DMS 273 (cell line): Measurements from ENCODE around the gene CNTROB.
A peak's percentile ranks its signal among the peaks of the same experiment; 100 is the strongest.

ENCODE experiments used
- DNase-seq: peaks from one replicate; lab custom pipeline; 2025; ENCODE audit not compliant: unreplicated experiment; lab: John Stamatoyannopoulos, UW

Gene CNTROB, protein sequence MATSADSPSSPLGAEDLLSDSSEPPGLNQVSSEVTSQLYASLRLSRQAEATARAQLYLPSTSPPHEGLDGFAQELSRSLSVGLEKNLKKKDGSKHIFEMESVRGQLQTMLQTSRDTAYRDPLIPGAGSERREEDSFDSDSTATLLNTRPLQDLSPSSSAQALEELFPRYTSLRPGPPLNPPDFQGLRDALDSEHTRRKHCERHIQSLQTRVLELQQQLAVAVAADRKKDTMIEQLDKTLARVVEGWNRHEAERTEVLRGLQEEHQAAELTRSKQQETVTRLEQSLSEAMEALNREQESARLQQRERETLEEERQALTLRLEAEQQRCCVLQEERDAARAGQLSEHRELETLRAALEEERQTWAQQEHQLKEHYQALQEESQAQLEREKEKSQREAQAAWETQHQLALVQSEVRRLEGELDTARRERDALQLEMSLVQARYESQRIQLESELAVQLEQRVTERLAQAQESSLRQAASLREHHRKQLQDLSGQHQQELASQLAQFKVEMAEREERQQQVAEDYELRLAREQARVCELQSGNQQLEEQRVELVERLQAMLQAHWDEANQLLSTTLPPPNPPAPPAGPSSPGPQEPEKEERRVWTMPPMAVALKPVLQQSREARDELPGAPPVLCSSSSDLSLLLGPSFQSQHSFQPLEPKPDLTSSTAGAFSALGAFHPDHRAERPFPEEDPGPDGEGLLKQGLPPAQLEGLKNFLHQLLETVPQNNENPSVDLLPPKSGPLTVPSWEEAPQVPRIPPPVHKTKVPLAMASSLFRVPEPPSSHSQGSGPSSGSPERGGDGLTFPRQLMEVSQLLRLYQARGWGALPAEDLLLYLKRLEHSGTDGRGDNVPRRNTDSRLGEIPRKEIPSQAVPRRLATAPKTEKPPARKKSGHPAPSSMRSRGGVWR

DNA sequence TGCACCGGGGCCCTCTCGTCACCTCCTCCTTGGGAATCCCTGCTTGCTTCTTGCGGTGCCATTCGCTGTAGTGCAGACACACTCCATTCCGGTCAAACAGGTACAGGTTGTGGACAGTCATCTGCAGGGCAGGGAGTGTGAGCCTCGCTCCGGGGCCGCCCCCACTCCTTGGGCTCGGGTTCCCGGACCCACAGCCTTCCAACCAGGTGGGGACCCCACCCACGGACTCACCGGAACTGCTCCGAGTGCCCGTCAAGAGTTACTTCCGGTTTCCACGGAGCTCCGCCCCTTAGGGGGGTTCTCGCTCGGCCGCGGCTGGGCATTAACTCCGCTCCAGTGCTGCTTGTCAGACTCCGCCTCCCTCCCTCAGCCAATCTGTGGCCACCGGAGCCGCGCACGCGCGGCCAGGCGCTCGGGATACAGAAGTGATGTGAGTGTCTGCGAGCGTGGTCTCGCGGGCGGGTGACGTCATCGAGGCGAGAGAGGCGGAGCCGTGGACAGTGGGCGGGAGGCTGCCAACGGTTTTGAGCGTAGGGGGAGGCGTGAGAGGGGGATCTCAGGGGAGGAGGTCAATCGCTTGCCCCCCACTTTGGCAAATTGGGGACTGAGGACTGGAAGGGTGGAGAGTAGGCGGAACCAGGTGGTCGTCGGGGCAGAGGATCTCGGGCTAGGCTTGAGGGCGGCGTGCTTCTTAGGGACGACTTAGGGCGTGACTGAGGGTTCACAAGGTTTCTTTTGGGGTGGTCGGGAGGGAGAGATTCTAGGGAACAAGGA lies at the start of gene CNTROB, which contains the start of gene TRAPPC1:
TSS of gene CNTROB (plus strand) at position 498 of the 774 bp plus-strand sequence. CDS start 874 bp downstream, outside the sequence.
TSS of gene TRAPPC1 (minus strand) at position 238 of the 774 bp plus-strand sequence. CDS start at position 121, 117 bp downstream.
- peak; percentile 98 for DNase-seq

DNA sequence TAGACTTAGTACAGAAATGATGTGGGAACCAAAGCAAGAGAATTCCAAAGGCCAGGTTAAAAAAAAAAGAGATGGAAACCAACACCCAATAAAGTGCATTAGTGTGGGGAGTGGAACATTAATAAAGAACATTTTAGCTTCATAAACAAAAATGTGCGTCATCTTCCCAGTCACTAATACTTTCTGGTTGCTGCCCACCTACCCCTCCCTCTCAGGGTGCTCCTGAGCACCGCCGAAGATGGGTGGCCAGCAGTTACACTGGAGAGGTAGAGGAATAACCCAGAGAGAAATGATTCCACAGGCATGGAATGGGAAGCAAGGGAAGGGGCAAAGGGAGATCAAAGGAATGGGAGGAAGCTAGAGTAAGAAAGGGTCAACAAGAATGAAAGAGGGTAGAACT lies 49.4 kb upstream of the CNTROB start:
- DNase-seq: no peak

DNA sequence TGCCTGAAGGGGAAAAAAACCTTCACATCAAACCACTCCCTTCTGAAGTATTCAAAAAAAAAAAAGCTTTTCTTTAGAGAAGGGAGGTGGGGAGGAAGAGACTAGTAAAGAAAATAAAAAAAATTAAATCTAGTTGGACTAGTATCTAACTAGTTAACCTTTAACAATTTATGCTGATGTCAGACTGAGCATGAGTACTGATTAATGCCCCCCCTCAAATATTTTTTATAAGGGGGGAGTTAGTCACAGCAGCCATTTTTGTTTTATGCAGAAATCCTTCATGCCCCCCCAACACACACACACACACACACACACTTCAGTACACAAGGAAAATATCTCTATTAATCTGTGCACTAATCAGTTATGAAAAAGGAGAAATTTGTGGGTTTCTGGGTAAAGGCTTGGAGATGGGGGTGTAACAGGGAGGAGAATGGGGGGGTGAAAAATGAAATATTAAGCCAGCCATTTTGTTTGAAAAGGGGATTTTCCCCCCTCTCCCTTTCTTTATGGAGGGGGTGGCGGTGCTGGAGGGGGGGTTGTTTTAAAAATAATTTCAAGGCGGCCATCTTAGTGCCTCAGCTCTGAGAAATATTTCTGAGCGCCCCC lies 48.1 kb upstream of the CNTROB start:
- DNase-seq: peak; percentile 35

DNA sequence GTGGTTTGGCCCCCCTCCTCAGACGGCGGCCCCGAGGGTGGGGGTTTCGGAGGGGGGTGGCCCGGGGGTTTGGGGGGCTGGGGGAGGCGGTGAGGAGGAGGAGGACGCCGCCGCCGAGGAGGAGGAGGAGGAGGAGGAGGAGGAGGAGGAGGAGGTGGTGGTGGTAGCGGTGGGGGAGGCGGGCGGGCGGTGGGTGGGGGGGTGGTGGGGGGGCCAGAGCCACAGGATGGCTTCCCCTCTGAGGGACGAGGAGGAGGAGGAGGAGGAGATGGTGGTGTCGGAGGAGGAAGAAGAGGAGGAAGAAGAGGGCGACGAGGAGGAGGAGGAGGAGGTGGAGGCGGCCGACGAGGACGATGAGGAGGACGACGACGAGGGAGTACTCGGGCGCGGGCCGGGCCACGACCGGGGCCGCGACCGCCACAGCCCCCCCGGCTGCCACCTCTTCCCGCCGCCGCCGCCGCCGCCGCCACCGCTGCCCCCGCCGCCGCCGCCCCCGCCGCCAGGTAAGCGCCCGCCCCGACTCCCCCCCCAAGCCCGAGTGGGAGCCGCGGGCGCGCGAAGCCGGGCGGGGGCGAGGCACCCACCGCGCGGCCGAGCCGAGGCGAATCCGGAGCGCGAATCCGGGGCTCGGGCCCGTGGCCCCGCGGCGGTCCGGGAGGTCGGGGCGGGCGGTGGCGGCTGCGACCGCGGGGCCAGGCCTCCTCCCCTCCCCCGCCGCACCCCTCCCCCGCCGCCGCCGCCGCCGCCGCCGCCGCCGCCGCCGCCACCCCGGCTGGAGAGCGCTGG lies 47.2 kb upstream of the CNTROB start:
- peak; percentile 30 for DNase-seq

DNA sequence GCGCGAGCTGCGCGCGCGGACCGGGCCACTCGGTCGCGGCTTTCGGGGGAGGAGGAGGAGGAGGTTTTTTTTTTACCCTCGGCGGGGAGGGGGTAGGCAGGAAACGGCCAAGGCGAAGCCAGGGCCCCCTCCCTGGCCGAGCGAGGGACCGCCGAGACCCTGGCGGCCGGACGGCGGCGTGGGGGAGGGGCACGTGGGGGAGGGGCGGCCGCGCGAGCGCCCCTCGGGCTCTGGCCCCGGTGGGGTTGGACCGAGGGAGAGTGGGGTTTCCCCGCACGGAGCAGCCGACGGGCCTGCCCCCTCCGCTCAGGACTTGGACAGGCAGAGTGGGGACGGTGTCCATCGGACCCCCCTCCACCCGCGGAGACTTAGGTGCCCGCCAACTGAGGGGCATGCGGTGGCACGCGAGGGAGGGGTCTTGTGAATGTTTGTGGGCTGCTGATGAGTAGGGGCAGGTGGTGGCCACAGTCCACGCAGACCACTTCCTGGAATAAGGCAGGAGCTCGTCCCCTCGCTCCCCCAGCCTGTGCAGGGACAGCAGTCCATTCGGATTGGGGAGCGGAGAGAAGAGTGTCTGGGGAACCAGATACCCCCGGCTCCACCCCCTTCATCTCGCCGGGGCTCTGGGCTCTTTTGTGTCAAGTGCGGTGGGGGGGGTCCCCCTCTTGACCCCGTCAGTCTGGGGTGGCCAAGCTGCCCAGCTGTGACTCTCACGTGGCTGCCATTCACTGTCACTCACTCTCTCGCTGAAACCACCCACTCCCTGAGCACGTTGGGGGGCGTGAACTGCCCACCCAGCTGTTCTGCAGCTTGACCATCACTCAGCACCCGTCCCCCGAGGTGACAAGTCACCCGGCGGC lies 46.4 kb upstream of the CNTROB start:
- DNase-seq: peak; percentile 61

DNA sequence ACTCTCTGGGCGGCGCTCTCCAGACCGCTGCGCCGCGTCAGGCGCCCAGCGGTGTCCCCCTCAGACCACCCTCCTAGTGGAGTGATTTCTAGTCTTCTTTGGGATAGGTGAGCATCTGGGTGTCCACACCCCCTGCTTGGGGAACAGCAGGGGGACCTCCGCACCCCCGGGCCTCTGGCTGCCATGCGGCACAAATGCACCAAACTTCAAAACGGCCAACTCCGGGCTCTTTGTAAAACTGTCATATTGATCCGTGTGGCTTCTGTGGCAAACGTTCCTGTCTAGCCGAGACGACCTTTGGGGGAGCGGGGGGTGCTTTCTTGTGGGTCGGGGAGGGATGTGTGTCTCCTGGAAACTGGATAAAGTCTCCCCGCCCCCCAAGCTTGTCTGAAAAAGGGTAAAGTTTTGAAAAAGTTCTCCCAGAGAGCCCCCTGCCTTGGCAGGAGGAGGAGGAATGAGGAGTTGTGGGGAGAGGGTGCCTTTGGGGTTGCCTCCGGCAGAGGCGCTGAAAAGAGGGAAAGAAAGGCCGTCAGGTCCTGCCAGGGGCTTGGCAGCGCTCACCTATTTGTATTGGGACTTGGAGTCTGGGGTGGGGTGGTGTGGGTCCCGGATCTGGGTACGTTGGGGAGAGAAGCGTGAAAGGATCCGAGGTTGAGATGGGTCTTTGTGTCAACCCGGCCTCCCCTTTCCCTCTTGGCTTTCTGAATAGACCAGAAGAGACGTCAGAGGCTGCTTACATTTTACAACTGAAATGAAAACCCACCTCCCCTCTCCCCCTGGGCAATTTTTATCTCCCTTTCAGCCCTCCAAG lies 45.6 kb upstream of the CNTROB start:
- DNase-seq: peak; percentile 61

DNA sequence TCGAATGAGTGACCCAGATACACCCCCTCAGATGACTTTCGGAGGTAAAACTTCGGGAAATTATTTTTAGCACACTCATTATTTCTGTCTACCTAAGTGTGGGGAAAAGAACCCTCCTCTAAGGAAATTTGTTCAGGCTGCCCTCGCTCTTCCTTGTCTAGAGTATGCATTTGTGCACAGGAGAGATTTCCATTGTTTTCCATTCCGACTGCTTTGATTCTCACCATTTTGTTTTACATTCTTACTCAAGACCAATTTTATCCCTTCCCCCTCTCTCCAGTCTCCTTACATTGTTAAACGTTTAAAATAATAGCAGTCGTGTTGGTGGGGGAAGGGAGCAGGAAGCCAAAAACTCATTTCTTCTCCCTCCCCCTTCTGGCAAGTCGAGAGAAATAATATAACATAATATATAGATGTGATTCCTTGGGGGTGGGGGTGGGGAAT lies 44.9 kb upstream of the CNTROB start:
- peak; percentile 74 for DNase-seq

DNA sequence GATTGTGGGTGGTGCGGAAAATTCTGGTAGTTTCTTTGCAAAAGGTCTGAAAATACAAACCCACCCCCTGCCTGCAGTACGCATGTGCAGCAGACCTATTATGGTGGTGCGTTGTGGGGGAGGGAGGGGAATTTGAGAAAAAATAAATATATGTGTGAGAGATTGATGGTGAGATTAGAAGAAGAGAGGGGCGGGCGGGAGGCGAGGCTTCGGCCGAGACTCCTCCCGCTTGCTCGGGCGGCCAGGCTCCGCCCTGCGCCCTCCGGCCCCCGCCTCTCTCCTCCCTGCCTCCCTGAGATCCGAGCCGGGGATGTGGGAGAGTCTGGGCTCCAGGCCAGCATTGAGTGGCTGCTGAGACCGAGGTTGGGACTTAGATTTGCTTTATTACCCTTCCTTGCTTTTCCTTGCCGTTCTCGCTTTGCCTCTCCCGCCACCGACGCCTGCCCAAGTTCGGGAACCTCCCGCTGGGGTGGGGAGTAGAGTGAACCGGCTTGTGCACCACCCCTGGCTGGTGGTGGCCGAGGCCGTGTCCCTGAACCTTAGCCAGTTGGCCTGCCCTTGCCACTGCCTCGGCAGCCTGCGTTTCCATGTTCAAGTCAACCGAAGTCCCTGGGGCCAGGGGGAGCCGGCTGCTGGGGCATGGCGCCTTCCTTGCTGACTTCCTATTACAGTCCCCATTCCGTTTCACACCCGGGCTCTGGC lies 44.4 kb upstream of the CNTROB start:
- DNase-seq: peak; percentile 96

DNA sequence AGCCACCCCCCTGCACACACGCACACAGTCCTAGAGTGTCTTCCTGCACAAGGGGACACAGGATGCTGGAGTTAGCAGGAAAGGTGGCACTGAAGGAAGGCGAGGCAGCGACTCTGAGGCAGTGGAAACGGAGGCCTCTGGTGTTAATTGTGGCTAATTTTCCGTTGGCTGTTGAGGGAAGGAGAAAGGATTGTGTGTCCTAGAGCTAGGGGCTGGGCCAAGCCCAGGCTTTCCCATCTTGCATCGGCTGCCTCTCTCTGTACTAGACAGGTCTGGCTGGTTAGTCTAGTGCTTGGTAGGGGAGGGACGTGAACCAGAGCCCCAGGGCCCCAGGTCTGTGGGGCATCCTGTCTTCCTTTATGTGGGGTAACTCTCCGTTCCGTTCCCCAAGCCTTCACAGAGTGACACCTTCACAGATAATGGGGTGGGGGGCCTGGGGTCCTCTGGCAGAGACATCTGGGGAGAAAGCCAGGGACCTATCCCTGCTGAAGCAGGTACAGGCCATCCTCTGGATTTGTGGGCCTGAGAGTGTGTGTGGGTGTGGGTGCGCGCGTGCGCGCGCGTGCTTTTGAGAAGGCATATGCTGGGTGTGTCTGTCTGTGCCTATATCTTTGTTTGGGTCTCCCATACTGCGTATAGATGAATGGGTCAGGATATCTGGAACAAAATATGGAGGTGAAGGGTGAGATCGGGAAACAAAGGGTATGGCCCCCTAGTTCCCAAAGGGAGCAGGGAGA lies 43.7 kb upstream of the CNTROB start, which contains the start of gene CHD3:
TSS of gene CHD3 (plus strand) at position 606 of the 737 bp plus-strand sequence. CDS start 212 bp downstream, outside the sequence.
- peak; percentile 56 for DNase-seq

DNA sequence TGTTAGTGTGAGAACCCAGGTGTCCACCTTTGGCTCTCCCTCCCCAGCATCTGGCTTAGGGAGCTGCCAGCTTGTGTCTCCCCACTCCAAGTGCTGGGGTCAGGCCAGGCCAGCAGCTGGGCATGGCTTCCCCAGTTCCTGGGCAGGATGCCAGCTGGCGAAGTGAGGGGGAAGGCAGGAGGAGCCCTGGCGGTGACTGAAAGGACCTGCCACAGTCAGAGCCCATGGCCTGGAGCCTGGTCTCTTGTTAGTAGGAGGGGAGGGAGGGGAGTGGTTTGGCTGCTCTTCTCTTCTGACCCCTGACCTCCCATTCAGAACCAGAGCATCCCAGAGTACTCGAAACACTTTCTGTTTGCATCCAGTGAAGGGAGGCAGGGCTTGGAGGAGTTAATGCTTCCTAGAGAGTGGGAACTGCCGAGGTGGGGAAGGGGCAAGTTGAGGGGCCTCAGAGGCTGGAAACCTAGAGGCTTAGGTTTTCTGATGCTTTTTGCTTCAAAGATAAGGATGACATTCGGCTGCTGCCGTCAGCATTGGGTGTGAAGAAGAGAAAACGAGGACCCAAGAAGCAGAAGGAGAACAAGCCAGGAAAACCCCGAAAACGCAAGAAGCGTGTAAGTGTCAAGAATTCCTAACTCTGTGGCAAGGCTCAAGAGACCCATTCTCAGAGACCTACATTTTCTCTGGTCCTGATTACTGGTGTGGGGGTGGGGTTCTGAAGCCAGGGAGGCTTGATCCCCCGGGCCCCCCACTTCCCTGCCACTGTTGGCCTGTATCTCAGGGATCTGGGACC lies 42.6 kb upstream of the CNTROB start:
- DNase-seq: peak; percentile 99

DNA sequence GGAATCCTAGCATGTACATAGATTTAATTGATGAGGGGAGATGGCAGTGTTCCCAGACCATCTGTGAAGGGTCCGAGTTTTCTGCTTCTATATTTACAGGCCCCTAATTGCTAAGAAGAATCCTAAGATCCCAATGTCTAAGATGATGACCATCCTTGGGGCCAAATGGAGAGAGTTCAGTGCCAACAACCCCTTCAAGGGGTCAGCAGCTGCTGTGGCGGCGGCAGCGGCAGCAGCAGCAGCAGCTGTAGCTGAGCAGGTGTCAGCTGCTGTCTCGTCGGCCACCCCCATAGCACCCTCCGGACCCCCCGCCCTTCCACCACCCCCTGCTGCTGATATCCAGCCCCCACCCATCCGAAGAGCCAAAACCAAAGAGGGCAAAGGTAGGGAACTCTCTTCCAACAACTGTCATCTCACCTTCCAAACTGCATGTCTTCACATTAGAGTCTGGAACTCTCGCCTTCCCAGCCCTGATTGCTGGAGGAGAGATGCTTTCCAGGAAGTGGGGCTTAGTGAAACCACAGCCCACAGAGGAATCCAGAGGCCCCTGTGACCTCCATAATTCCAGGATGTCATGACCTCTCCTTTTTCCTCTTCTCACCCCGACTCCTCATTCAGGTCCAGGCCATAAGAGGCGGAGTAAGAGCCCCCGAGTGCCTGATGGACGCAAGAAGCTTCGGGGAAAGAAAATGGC lies 38.7 kb upstream of the CNTROB start:
- DNase-seq: no peak

DNA sequence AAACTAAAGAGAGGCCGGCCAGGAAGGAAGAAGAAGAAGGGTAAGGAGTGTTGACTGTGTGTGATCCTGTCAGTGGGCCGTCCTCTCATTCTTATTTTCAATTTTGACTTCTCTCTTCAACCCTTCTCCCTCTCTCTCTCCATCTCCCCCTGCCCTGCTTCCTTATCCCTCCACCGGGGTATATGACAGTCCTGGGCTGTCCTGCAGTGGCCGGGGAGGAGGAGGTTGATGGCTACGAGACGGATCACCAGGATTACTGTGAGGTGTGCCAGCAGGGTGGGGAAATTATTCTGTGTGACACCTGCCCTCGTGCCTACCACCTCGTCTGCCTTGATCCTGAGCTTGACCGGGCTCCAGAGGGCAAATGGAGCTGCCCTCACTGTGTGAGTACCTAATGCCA lies 37.8 kb upstream of the CNTROB start:
- no peak for DNase-seq

DNA sequence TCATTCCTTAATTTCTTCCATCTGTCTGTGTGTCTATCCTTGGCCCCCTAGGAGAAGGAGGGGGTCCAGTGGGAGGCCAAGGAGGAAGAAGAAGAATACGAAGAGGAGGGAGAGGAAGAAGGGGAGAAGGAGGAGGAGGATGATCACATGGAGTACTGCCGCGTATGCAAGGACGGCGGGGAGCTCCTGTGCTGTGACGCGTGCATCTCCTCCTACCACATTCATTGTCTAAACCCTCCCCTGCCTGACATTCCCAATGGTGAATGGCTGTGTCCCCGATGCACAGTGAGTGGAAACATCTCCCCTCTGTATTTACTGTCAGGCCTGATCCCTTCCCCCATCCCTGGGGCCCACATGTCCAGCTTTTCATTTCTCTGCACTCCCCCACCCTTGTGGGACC lies 37.1 kb upstream of the CNTROB start:
- no peak for DNase-seq

DNA sequence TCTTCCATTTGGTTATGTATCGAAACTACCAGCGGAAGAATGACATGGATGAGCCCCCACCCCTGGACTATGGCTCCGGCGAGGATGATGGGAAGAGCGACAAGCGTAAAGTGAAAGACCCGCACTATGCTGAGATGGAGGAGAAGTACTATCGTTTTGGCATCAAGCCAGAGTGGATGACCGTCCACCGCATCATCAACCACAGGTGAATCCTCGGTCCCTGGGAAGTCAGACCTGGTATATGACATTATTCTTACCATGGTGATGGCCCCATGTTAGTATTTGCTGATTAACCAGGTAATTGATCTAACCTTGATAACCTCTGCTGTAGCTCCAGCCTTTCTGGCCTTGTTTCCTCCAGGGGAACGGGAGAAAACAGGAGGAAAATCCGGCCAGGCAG lies 34.9 kb upstream of the CNTROB start:
- no peak for DNase-seq

DNA sequence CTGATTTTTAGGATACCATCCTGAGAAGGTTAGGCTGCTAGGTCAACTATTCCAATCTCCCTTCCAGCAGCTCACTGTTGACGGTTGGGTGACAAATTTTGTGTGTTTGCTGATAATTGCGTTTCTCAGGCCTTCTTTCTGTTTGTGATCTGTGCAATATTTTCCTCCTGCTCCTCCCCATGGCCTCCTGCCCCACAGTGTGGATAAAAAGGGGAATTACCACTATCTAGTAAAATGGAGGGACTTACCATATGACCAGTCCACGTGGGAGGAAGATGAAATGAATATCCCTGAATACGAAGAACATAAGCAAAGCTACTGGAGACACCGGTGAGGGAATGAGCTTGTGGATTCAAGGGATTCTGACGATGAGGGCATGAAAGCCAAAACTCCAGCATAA lies 34.2 kb upstream of the CNTROB start:
- peak; percentile 51 for DNase-seq
